Skeletal muscle tissue (tissue), 4 donors: ENCODE measurements around the gene FARSB. TPM values are rescaled to one million over a fixed set of nuclear protein-coding genes. Genes with fewer than 3 reads are reported as not detected.

Source experiments
- H3K27ac ChIP-seq: one replicate; pipeline ENCODE4 v1.7.0; 2013; ENCODE audit warnings: mild to moderate bottlenecking, low read depth, low read length, inconsistent platforms
- H3K27me3 ChIP-seq, 3 donors: one replicate each; pipeline ENCODE4 v1.7.0; 2013; ENCODE audit warnings: low read length in 3 of 3; ENCODE audit not compliant: control insufficient read depth in 3 of 3, insufficient read depth in 3 of 3
- H3K36me3 ChIP-seq, 3 donors: one replicate each; pipeline ENCODE4 v1.7.0; 2013; ENCODE audit warnings: low read length in 3 of 3; ENCODE audit not compliant: control insufficient read depth in 3 of 3, insufficient read depth in 3 of 3
- H3K4me1 ChIP-seq, 3 donors: one replicate each; pipeline ENCODE4 v1.7.0; 2013; ENCODE audit warnings: low read length in 3 of 3, mild to moderate bottlenecking in 3 of 3; ENCODE audit not compliant: control insufficient read depth in 3 of 3, insufficient read depth in 3 of 3
- H3K4me3 ChIP-seq, 3 donors: one replicate each; pipeline ENCODE4 v1.7.0; 2013; ENCODE audit warnings: low read length in 3 of 3
- H3K9ac ChIP-seq, 3 donors: one replicate each; pipeline ENCODE4 v1.7.0; 2013; ENCODE audit warnings: low read length in 3 of 3, mild to moderate bottlenecking in 3 of 3, moderate library complexity in 2 of 3, low read depth in 1 of 3
- H3K9me3 ChIP-seq, 3 donors: one replicate each; pipeline ENCODE4 v1.7.0; 2013; ENCODE audit warnings: low read length in 3 of 3; ENCODE audit not compliant: control insufficient read depth in 3 of 3
- total RNA-seq: library from RNA; depleted of rRNA; stranded (reverse); fragments of >200 nt; gene quantifications from one replicate; pipeline ENCODE4 v1.2.3, GENCODE V29; 2014
- donor health status: Osteomylitis.

Gene FARSB
- total RNA-seq, 1 donor from 2014 or later = 18.8 TPM

GRCh38 chr2:222545823-222546795, 109.8 kb downstream of the FARSB start:
- peaks cover 0 to 2% (median 0%) of the 10 kb centered on the region in 3 donors for H3K27me3 ChIP-seq
- H3K9me3 ChIP-seq = no peaks in the 10 kb centered on the region
- no peak overlapping the region for H3K9ac ChIP-seq
- H3K36me3 ChIP-seq = no peaks in the 10 kb centered on the region
- H3K27ac ChIP-seq = no peak overlapping the region
- no peaks in the 10 kb centered on the region for H3K4me1 ChIP-seq
- H3K4me3 ChIP-seq = no peak overlapping the region

GRCh38 chr2:222544661-222545060, 111.2 kb downstream of the FARSB start:
- no peaks in the 10 kb centered on the region for H3K27me3 ChIP-seq
- H3K36me3 ChIP-seq = no peaks in the 10 kb centered on the region
- H3K4me3 ChIP-seq = no peak overlapping the region
- no peaks in the 10 kb centered on the region for H3K9me3 ChIP-seq
- H3K27ac ChIP-seq = no peak overlapping the region
- H3K9ac ChIP-seq = no peak overlapping the region
- no peaks in the 10 kb centered on the region for H3K4me1 ChIP-seq

- H3K4me1 ChIP-seq = no peaks in the 10 kb centered on the region
- H3K27ac ChIP-seq = no peak overlapping the region
- H3K36me3 ChIP-seq = no peaks in the 10 kb centered on the region
- H3K4me3 ChIP-seq = no peak overlapping the region
- peaks cover 0 to 4% (median 0%) of the 10 kb centered on the region in 3 donors for H3K27me3 ChIP-seq
- no peaks in the 10 kb centered on the region for H3K9me3 ChIP-seq
- no peak overlapping the region for H3K9ac ChIP-seq
Measured at GRCh38 chr2:222538535-222538934, 117.4 kb downstream of the FARSB start.

- Histone ChIP-seq H3K9ac (no peak overlapping the region), H3K36me3 (no peaks in the 10 kb centered on the region)
Measured at GRCh38 chr2:222535477-222535876, 120.4 kb downstream of the FARSB start.

GRCh38 chr2:222532315-222532714, 123.6 kb downstream of the FARSB start:
- Histone ChIP-seq H3K4me3 (no peak overlapping the region), H3K4me1 (no peaks in the 10 kb centered on the region), H3K27ac (no peak overlapping the region), H3K27me3 (peaks cover 0 to 4% (median 0%) of the 10 kb centered on the region in 3 donors), H3K9me3 (no peaks in the 10 kb centered on the region), H3K36me3 (no peaks in the 10 kb centered on the region), H3K9ac (no peak overlapping the region)

More at GRCh38 chr2:222535477-222535876, 120.4 kb downstream of the FARSB start:
- no peak overlapping the region for H3K27ac ChIP-seq
- no peak overlapping the region for H3K4me3 ChIP-seq
- no peaks in the 10 kb centered on the region for H3K4me1 ChIP-seq
- no peaks in the 10 kb centered on the region for H3K9me3 ChIP-seq
- peaks cover 0 to 4% (median 0%) of the 10 kb centered on the region in 3 donors for H3K27me3 ChIP-seq

- H3K4me3 ChIP-seq = no peak overlapping the region
- H3K27ac ChIP-seq = no peak overlapping the region
- H3K4me1 ChIP-seq = no peaks in the 10 kb centered on the region
- no peak overlapping the region for H3K9ac ChIP-seq
- no peaks in the 10 kb centered on the region for H3K9me3 ChIP-seq
- H3K36me3 ChIP-seq = no peaks in the 10 kb centered on the region
- no peaks in the 10 kb centered on the region for H3K27me3 ChIP-seq
Measured at GRCh38 chr2:222526480-222527277, 129.2 kb downstream of the FARSB start.

GRCh38 chr2:222525811-222526210, 130.1 kb downstream of the FARSB start:
- Histone ChIP-seq H3K9ac (no peak overlapping the region), H3K27ac (no peak overlapping the region), H3K4me1 (no peaks in the 10 kb centered on the region), H3K4me3 (no peak overlapping the region), H3K36me3 (no peaks in the 10 kb centered on the region), H3K27me3 (no peaks in the 10 kb centered on the region), H3K9me3 (no peaks in the 10 kb centered on the region)

GRCh38 chr2:222523783-222524544, 131.9 kb downstream of the FARSB start:
- H3K27me3 ChIP-seq = no peaks in the 10 kb centered on the region
- H3K4me3 ChIP-seq = no peak overlapping the region
- no peak overlapping the region for H3K27ac ChIP-seq
- no peaks in the 10 kb centered on the region for H3K36me3 ChIP-seq
- H3K9me3 ChIP-seq = no peaks in the 10 kb centered on the region
- peaks cover 0 to 4% (median 1%) of the 10 kb centered on the region in 3 donors for H3K4me1 ChIP-seq
- no peak overlapping the region for H3K9ac ChIP-seq

- Histone ChIP-seq H3K4me1 (peaks cover 0 to 9% (median 6%) of the 10 kb centered on the region in 3 donors), H3K27ac (no peak overlapping the region), H3K4me3 (no peak overlapping the region), H3K9ac (no peak overlapping the region), H3K9me3 (no peaks in the 10 kb centered on the region), H3K27me3 (no peaks in the 10 kb centered on the region), H3K36me3 (no peaks in the 10 kb centered on the region)
Measured at GRCh38 chr2:222522082-222522481, 133.8 kb downstream of the FARSB start.
